Esophagus squamous epithelium (tissue), 4 donors: ENCODE data around the gene RNASE13.

Source experiments
- CTCF ChIP-seq, 6 experiments: fragments of 450-650 bp in 4 of 6; fragments of 200-600 bp in 2 of 6; sonication (generic) in 2 of 6; IDR thresholded peaks; one replicate each; pipeline ENCODE4 v1.5.1; 2016 to 2019; ENCODE audit warnings: antibody characterized with exemption in 6 of 6, mild to moderate bottlenecking in 4 of 6, moderate library complexity in 4 of 6
- POLR2A ChIP-seq, 4 donors: fragments of 450-650 bp; IDR thresholded peaks; one replicate each; pipeline ENCODE4 v1.6.1; 2017; ENCODE audit warnings: antibody characterized with exemption in 4 of 4, mild to moderate bottlenecking in 4 of 4, moderate library complexity in 3 of 4

- peak; percentile 52 to 71 (median 62) for TF ChIP-seq CTCF (IDR thresholded peaks at IDR 0.05)
- no peak for TF ChIP-seq POLR2A (IDR thresholded peaks at IDR 0.05)
Measured at GRCh38 chr14:21068521-21069387, 34.1 kb upstream of the RNASE13 start.
